Measurements from ENCODE around the gene PAK5.

- TF ChIP-seq POLR2AphosphoS5 (IDR thresholded peaks at IDR 0.05; ENCODE audit: low read depth, low read length) = no peak
- no peak for TF ChIP-seq REST (IDR thresholded peaks at IDR 0.05; ENCODE audit: insufficient read depth in 1 of 2, low read depth in 2 of 2, low read length in 2 of 2)
Observed at GRCh38 chr20:9646375-9646774, 192.5 kb downstream of the PAK5 start.

All from PFSK-1 (cell line).